ENCODE measurements around the gene DSG2. TPM values are rescaled to one million over a fixed set of nuclear protein-coding genes. Genes with fewer than 3 reads are reported as not detected.

The DSG2 gene
- total and polyA plus RNA-seq, 2 experiments from 2014 or later: 67.7 to 105 TPM

DNA sequence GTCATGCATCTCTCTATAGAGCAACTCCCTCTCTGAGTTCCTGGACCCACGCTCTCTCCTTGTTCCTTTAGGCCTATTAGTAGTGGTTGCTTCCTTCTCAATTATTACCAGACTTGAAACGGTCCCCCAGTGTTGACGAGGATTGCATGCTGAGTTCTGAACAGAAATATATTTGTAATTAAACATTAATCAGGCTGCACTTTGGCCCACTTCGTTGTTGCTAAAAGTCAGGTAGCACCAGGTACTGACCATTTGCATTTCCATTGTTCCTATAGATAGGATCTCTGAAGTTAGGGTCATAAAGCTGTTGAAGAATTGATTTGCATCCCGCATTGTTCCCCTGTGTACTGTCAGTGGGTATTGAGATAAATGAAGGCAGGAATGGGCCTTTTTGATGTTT lies 56.8 kb downstream of the DSG2 start:
- WGBS (ENCODE audit: low lambda C conversion rate, missing lambda C conversion rate): 44% methylated on average over 5 of the region's 5 CpGs
- DNase-seq (ENCODE audit: low spot score): no peak

GRCh38 chr18:31555971-31556747 lies 58.2 kb downstream of the DSG2 start:
- no peaks in the 10 kb centered on the region for H3K27me3 ChIP-seq
- H3K36me3 ChIP-seq (replicated peaks; ENCODE audit: insufficient read depth, low read depth): no peaks in the 10 kb centered on the region
- no peak overlapping the region for H2AFZ ChIP-seq
- no peaks in the 10 kb centered on the region for H3K79me2 ChIP-seq
- 19% methylated on average over 7 of the region's 7 CpGs for WGBS (ENCODE audit: low lambda C conversion rate, missing lambda C conversion rate)
- H3K4me2 ChIP-seq: peak overlapping the region; percentile 39
- H3K4me3 ChIP-seq: no peak overlapping the region
- no peaks in the 10 kb centered on the region for H3K9me3 ChIP-seq (ENCODE audit: low read depth)
- H4K20me1 ChIP-seq (ENCODE audit: insufficient read depth, poor library complexity, severe bottlenecking): no peaks in the 10 kb centered on the region
- H3K27ac ChIP-seq: no peak overlapping the region
- H3K4me1 ChIP-seq (ENCODE audit: insufficient read depth): no peaks in the 10 kb centered on the region
- DNase-seq (ENCODE audit: low spot score): peak; percentile 78
- H3K9me2 ChIP-seq (replicated peaks; ENCODE audit: insufficient read depth): no peaks in the 10 kb centered on the region
- no peak for TF ChIP-seq EZH2phosphoT487 (IDR thresholded peaks at IDR 0.05; ENCODE audit: low read depth, severe bottlenecking, unreplicated experiment)
- TF ChIP-seq, protein P1, sequence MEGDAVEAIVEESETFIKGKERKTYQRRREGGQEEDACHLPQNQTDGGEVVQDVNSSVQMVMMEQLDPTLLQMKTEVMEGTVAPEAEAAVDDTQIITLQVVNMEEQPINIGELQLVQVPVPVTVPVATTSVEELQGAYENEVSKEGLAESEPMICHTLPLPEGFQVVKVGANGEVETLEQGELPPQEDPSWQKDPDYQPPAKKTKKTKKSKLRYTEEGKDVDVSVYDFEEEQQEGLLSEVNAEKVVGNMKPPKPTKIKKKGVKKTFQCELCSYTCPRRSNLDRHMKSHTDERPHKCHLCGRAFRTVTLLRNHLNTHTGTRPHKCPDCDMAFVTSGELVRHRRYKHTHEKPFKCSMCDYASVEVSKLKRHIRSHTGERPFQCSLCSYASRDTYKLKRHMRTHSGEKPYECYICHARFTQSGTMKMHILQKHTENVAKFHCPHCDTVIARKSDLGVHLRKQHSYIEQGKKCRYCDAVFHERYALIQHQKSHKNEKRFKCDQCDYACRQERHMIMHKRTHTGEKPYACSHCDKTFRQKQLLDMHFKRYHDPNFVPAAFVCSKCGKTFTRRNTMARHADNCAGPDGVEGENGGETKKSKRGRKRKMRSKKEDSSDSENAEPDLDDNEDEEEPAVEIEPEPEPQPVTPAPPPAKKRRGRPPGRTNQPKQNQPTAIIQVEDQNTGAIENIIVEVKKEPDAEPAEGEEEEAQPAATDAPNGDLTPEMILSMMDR (IDR thresholded peaks at IDR 0.05; ENCODE audit: poor library complexity): peak; percentile 92

More for the DNA sequence above, 56.8 kb downstream of the DSG2 start:
- no peaks in the 10 kb centered on the region for H3K4me1 ChIP-seq (ENCODE audit: insufficient read depth)
- H3K27ac ChIP-seq: no peak overlapping the region
- H3K4me2 ChIP-seq: no peak overlapping the region
- no peaks in the 10 kb centered on the region for H3K79me2 ChIP-seq
- H3K9me2 ChIP-seq (replicated peaks; ENCODE audit: insufficient read depth): no peaks in the 10 kb centered on the region
- no peaks in the 10 kb centered on the region for H4K20me1 ChIP-seq (ENCODE audit: insufficient read depth, poor library complexity, severe bottlenecking)
- H2AFZ ChIP-seq: no peak overlapping the region
- TF ChIP-seq EZH2phosphoT487 (IDR thresholded peaks at IDR 0.05; ENCODE audit: low read depth, severe bottlenecking, unreplicated experiment) (no peak), EZH2 (IDR thresholded peaks at IDR 0.05; ENCODE audit: borderline replicate concordance) (no peak)
- TF ChIP-seq, protein P1 (IDR thresholded peaks at IDR 0.05; ENCODE audit: poor library complexity): no peak
- H3K4me3 ChIP-seq: no peak overlapping the region
- no peaks in the 10 kb centered on the region for H3K36me3 ChIP-seq (replicated peaks; ENCODE audit: insufficient read depth, low read depth)
- H3K9me3 ChIP-seq (ENCODE audit: low read depth): no peaks in the 10 kb centered on the region
- H3K27me3 ChIP-seq: no peaks in the 10 kb centered on the region

- H3K27ac ChIP-seq: no peak overlapping the region
- H3K4me1 ChIP-seq (ENCODE audit: insufficient read depth): no peaks in the 10 kb centered on the region
- H3K36me3 ChIP-seq (replicated peaks; ENCODE audit: insufficient read depth, low read depth): no peaks in the 10 kb centered on the region
- no peak overlapping the region for H3K4me3 ChIP-seq
- no peak overlapping the region for H3K4me2 ChIP-seq
- H3K9me3 ChIP-seq (ENCODE audit: low read depth): no peaks in the 10 kb centered on the region
- no peaks in the 10 kb centered on the region for H3K27me3 ChIP-seq
- DNase-seq (ENCODE audit: low spot score): no peak
- TF ChIP-seq EZH2 (IDR thresholded peaks at IDR 0.05; ENCODE audit: borderline replicate concordance) (no peak), EZH2phosphoT487 (IDR thresholded peaks at IDR 0.05; ENCODE audit: low read depth, severe bottlenecking, unreplicated experiment) (no peak)
- TF ChIP-seq, protein P1 (IDR thresholded peaks at IDR 0.05; ENCODE audit: poor library complexity): no peak
- no peaks in the 10 kb centered on the region for H3K79me2 ChIP-seq
- WGBS (ENCODE audit: low lambda C conversion rate, missing lambda C conversion rate): 97% methylated on average over 3 of the region's 3 CpGs
- H3K9me2 ChIP-seq (replicated peaks; ENCODE audit: insufficient read depth): no peaks in the 10 kb centered on the region
- H4K20me1 ChIP-seq (ENCODE audit: insufficient read depth, poor library complexity, severe bottlenecking): no peaks in the 10 kb centered on the region
- no peak overlapping the region for H2AFZ ChIP-seq
Measured at GRCh38 chr18:31557446-31557845, 59.5 kb downstream of the DSG2 start.
